ENCODE data around the gene SP2. TPM values are rescaled to one million over a fixed set of nuclear protein-coding genes. Genes with fewer than 3 reads are reported as not detected.

The SP2 gene
- total and polyA plus RNA-seq, 2 of the 13 experiments (the other 11 are each of a cell fraction or from before 2014, with no cell fraction given) = 1.4 to 4.8 TPM

- no peak for TF ChIP-seq E2F2 (CRISPR knock-in tag; IDR thresholded peaks at IDR 0.05; ENCODE audit: borderline replicate concordance)
- 0 out of 2 replicates have a peak, but pooled peaks have one; percentile 27 for TF ChIP-seq ZNF451 (CRISPR knock-in tag; IDR thresholded peaks at IDR 0.05)
- TF ChIP-seq ZBED4 (CRISPR knock-in tag; IDR thresholded peaks at IDR 0.05; ENCODE audit: borderline replicate concordance) = peak; percentile 88
- no peak for TF ChIP-seq MLXIP (CRISPR knock-in tag; IDR thresholded peaks at IDR 0.05; ENCODE audit: borderline replicate concordance)
- TF ChIP-seq ZNF274 (CRISPR knock-in tag; IDR thresholded peaks at IDR 0.05) = peak; percentile 79
- TF ChIP-seq ZNF337 (CRISPR knock-in tag; IDR thresholded peaks at IDR 0.05; ENCODE audit: borderline replicate concordance, low read depth) = peak; percentile 94; the same call in 1 of the 2 replicates
- no peak for TF ChIP-seq ZNF30 (CRISPR knock-in tag; IDR thresholded peaks at IDR 0.05)
- TF ChIP-seq ZNF354B (CRISPR knock-in tag; IDR thresholded peaks at IDR 0.05) = no peak
- TF ChIP-seq POLR2G (IDR thresholded peaks at IDR 0.05; ENCODE audit: low read depth, low read length) = peak; percentile 43
- TF ChIP-seq RFX1 (IDR thresholded peaks at IDR 0.05) = no peak
- TF ChIP-seq GMEB1 (CRISPR knock-in tag; IDR thresholded peaks at IDR 0.05; ENCODE audit: borderline replicate concordance) = peak; percentile 81
- no peak for TF ChIP-seq MTA1 (CRISPR knock-in tag; IDR thresholded peaks at IDR 0.05; ENCODE audit: borderline replicate concordance)
- no peak for TF ChIP-seq ZNF761 (CRISPR knock-in tag; conservative IDR thresholded peaks at IDR 0.05)
- 0 out of 2 replicates have a peak, but pooled peaks have one; percentile 7 for TF ChIP-seq ZNF691 (CRISPR knock-in tag; IDR thresholded peaks at IDR 0.05; ENCODE audit: borderline replicate concordance, low read depth)
- TF ChIP-seq RELA (CRISPR knock-in tag; IDR thresholded peaks at IDR 0.05) = no peak; the same call in 1 of the 2 replicates
- TF ChIP-seq FOSL1 (CRISPR knock-in tag; IDR thresholded peaks at IDR 0.05; ENCODE audit: borderline replicate concordance) = no peak
- no peak for TF ChIP-seq ATF3 (CRISPR knock-in tag; IDR thresholded peaks at IDR 0.05)
These were observed 53.2 kb downstream of the SP2 start (continued) for GRCh38 chr17:47949197-47949759.

Data from HepG2 (cell line).